Ovary (tissue), 3 donors: ENCODE measurements around the gene A1BG.

Experiments used
- EP300 ChIP-seq: sonication (generic); formaldehyde crosslinking; IDR thresholded peaks from one replicate; pipeline ENCODE4 v1.6.1; 2017; ENCODE audit warnings: antibody characterized with exemption
- TF ChIP-seq, protein P1 (sequence below), 3 donors: fragments of 450-650 bp in 2 of 3; fragments of 200-600 bp in 1 of 3; IDR thresholded peaks; one replicate each; pipeline versions ENCODE4 v1.5.1 to v1.8.0; 2016 to 2022; ENCODE audit warnings: antibody characterized with exemption in 3 of 3, mild to moderate bottlenecking in 1 of 3
- donor health status: DM: no; HTN: no; CAD: no.

DNA sequence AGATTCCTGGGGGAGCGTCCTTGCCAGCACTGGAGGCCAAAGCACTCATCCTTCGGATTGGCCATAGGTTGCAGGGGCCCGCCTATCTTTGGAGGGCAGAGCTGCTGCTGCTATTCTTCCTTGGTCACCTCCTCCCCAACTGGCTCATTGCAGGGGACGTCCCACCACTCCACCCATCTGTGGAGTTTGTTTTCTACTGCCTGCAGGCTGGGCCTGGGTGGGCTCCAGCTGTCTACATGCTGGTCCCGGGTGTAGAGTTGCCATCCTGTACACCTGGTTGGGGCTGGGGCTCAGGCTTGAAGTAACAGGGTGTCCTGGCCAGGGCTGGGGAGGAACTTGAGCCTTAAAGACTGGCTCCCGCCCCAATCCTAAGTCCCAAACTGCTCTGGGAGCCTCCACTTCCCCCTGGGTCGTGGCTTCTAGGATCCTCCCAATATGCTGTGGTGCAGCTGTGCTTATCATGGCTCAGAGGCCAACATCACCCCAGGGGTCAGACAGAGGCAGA is 44.3 kb upstream of the A1BG start:
- TF ChIP-seq, protein P1, sequence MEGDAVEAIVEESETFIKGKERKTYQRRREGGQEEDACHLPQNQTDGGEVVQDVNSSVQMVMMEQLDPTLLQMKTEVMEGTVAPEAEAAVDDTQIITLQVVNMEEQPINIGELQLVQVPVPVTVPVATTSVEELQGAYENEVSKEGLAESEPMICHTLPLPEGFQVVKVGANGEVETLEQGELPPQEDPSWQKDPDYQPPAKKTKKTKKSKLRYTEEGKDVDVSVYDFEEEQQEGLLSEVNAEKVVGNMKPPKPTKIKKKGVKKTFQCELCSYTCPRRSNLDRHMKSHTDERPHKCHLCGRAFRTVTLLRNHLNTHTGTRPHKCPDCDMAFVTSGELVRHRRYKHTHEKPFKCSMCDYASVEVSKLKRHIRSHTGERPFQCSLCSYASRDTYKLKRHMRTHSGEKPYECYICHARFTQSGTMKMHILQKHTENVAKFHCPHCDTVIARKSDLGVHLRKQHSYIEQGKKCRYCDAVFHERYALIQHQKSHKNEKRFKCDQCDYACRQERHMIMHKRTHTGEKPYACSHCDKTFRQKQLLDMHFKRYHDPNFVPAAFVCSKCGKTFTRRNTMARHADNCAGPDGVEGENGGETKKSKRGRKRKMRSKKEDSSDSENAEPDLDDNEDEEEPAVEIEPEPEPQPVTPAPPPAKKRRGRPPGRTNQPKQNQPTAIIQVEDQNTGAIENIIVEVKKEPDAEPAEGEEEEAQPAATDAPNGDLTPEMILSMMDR (IDR thresholded peaks at IDR 0.05), result no peak
- TF ChIP-seq EP300, result no peak
